ENCODE data around the gene TRIP6.

DNA sequence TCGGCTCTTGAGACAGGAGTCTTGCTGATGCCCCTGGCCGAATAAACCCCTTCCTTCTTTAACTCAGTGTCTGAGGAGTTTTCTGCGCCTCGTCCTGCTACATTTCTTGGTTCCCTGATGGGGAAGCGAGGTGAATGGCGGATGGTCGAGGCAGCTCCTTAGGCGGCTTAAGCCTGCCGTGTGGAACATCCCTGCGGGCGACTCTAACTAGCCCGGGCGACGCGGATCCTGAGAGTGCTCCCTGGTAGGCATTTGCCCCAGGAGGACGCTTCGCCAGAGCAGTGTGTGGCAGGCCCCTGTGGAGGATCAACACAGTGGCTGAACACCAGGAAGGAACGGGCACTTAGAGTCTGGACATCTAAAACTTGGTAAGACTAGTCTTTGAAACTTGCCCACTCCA is 27.8 kb upstream of the TRIP6 start:
- TF ChIP-seq, protein P1, sequence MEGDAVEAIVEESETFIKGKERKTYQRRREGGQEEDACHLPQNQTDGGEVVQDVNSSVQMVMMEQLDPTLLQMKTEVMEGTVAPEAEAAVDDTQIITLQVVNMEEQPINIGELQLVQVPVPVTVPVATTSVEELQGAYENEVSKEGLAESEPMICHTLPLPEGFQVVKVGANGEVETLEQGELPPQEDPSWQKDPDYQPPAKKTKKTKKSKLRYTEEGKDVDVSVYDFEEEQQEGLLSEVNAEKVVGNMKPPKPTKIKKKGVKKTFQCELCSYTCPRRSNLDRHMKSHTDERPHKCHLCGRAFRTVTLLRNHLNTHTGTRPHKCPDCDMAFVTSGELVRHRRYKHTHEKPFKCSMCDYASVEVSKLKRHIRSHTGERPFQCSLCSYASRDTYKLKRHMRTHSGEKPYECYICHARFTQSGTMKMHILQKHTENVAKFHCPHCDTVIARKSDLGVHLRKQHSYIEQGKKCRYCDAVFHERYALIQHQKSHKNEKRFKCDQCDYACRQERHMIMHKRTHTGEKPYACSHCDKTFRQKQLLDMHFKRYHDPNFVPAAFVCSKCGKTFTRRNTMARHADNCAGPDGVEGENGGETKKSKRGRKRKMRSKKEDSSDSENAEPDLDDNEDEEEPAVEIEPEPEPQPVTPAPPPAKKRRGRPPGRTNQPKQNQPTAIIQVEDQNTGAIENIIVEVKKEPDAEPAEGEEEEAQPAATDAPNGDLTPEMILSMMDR (IDR thresholded peaks at IDR 0.05): no peak
- no peak for TF ChIP-seq EZH2 (IDR thresholded peaks at IDR 0.05; ENCODE audit: borderline replicate concordance, insufficient read depth, low read depth, low read length, poor library complexity, severe bottlenecking)

All from B cell (primary cell).